Hepatocyte (in vitro differentiated cells): ENCODE results near the gene NRXN2. TPM values are rescaled to one million over a fixed set of nuclear protein-coding genes. Genes with fewer than 3 reads are reported as not detected.
A peak's percentile ranks its signal among the peaks of the same experiment; 100 is the strongest.

Experiments
- DNase-seq: peaks from one replicate; pipeline ENCODE4 v3.0.0-alpha.2; 2016; ENCODE audit warnings: low spot score
- H2AFZ ChIP-seq: fragments of 200-600 bp; sonication (generic); 2 replicates; pipeline ENCODE4 v1.6.0; 2016; ENCODE audit warnings: antibody characterized with exemption, mild to moderate bottlenecking
- H3K27ac ChIP-seq: fragments of 200-600 bp; sonication (generic); 2 replicates; pipeline ENCODE4 v1.5.1; 2016; ENCODE audit warnings: mild to moderate bottlenecking
- H3K27me3 ChIP-seq: fragments of 200-600 bp; sonication (generic); 2 replicates; pipeline ENCODE4 v1.6.1; 2016
- H3K36me3 ChIP-seq: fragments of 200-600 bp; sonication (generic); replicated peaks from 2 replicates; pipeline ENCODE4 v1.5.1; 2016; ENCODE audit warnings: low read depth; ENCODE audit not compliant: insufficient read depth
- H3K4me1 ChIP-seq: fragments of 200-600 bp; sonication (generic); 2 replicates; pipeline ENCODE4 v1.5.1; 2016; ENCODE audit warnings: mild to moderate bottlenecking, moderate library complexity; ENCODE audit not compliant: insufficient read depth
- H3K4me2 ChIP-seq: fragments of 200-600 bp; sonication (generic); 2 replicates; pipeline ENCODE4 v1.6.0; 2016
- H3K4me3 ChIP-seq: fragments of 200-600 bp; sonication (generic); 2 replicates; pipeline ENCODE4 v1.5.1; 2016; ENCODE audit warnings: mild to moderate bottlenecking
- H3K79me2 ChIP-seq: fragments of 200-600 bp; sonication (generic); 2 replicates; pipeline ENCODE4 v1.6.0; 2017; ENCODE audit warnings: mild to moderate bottlenecking
- H3K9me2 ChIP-seq: fragments of 200-600 bp; sonication (generic); replicated peaks from 2 replicates; pipeline ENCODE4 v1.6.0; 2017; ENCODE audit warnings: mild to moderate bottlenecking; ENCODE audit not compliant: insufficient read depth
- H3K9me3 ChIP-seq: fragments of 200-600 bp; sonication (generic); 2 replicates; pipeline ENCODE4 v1.5.1; 2016; ENCODE audit warnings: low read depth, mild to moderate bottlenecking
- H4K20me1 ChIP-seq: fragments of 200-600 bp; sonication (generic); 2 replicates; pipeline ENCODE4 v1.6.0; 2016; ENCODE audit warnings: mild to moderate bottlenecking; ENCODE audit not compliant: insufficient read depth, poor library complexity, severe bottlenecking
- EZH2 ChIP-seq: fragments of 200-600 bp; sonication (generic); IDR thresholded peaks from 2 replicates; pipeline ENCODE4 v1.6.1; 2016; ENCODE audit warnings: antibody characterized with exemption, mild to moderate bottlenecking, borderline replicate concordance
- EZH2phosphoT487 ChIP-seq: fragments of 200-600 bp; sonication (generic); IDR thresholded peaks from one replicate; pipeline ENCODE4 v1.6.1; 2018; ENCODE audit warnings: antibody characterized with exemption, mild to moderate bottlenecking, low read depth, moderate library complexity; ENCODE audit not compliant: unreplicated experiment, severe bottlenecking
- WGBS: methylation state at CpG from one replicate; pipeline ENCODE4 v1.1.6; 2016; ENCODE audit warnings: low lambda C conversion rate; ENCODE audit errors: missing lambda C conversion rate; 5-methylcytosine and 5-hydroxymethylcytosine counted together
- polyA plus RNA-seq: library from polyadenylated mRNA; unstranded; fragments of >200 nt; fragmentation: Nextera tagmentation; extraction: Ambion mirVana; gene quantifications from 2 replicates; pipeline ENCODE4 v1.2.1, GENCODE V29; 2016
- total RNA-seq: library from RNA; depleted of rRNA; stranded (reverse); fragments of >200 nt; gene quantifications from 2 replicates; pipeline ENCODE4 v1.2.3, GENCODE V29; 2014
- TF ChIP-seq, protein P1 (sequence below): fragments of 200-600 bp; sonication (generic); IDR thresholded peaks from 2 replicates; pipeline ENCODE4 v1.5.1; 2016; ENCODE audit warnings: antibody characterized with exemption, mild to moderate bottlenecking; ENCODE audit not compliant: poor library complexity

NRXN2 gene
- total and polyA plus RNA-seq, 2 experiments from 2014 or later = 0.83 to 1.7 TPM

- Histone ChIP-seq H3K27me3 (peaks cover 14% of the 10 kb centered on the region), H3K27ac (no peak overlapping the region), H3K9me2 (no peaks in the 10 kb centered on the region), H2AFZ (no peak overlapping the region), H3K79me2 (no peaks in the 10 kb centered on the region), H3K9me3 (no peaks in the 10 kb centered on the region), H3K4me2 (no peak overlapping the region), H3K4me1 (no peaks in the 10 kb centered on the region), H3K4me3 (no peak overlapping the region), H4K20me1 (no peaks in the 10 kb centered on the region), H3K36me3 (no peaks in the 10 kb centered on the region)
- TF ChIP-seq, protein P1, sequence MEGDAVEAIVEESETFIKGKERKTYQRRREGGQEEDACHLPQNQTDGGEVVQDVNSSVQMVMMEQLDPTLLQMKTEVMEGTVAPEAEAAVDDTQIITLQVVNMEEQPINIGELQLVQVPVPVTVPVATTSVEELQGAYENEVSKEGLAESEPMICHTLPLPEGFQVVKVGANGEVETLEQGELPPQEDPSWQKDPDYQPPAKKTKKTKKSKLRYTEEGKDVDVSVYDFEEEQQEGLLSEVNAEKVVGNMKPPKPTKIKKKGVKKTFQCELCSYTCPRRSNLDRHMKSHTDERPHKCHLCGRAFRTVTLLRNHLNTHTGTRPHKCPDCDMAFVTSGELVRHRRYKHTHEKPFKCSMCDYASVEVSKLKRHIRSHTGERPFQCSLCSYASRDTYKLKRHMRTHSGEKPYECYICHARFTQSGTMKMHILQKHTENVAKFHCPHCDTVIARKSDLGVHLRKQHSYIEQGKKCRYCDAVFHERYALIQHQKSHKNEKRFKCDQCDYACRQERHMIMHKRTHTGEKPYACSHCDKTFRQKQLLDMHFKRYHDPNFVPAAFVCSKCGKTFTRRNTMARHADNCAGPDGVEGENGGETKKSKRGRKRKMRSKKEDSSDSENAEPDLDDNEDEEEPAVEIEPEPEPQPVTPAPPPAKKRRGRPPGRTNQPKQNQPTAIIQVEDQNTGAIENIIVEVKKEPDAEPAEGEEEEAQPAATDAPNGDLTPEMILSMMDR = no peak
- TF ChIP-seq EZH2phosphoT487 (no peak), EZH2 (no peak)
- no peak for DNase-seq
- WGBS = 77% methylated on average over 7 of the region's 7 CpGs
These were observed 4.0 kb upstream of the NRXN2 start for GRCh38 chr11:64726867-64727530.

- no peak for TF ChIP-seq EZH2phosphoT487
- TF ChIP-seq, protein P1 = no peak
- TF ChIP-seq EZH2 = no peak
- peaks cover 21% of the 10 kb centered on the region for H3K27me3 ChIP-seq
- no peak for DNase-seq
- no peaks in the 10 kb centered on the region for H4K20me1 ChIP-seq
- H3K36me3 ChIP-seq = no peaks in the 10 kb centered on the region
- H3K27ac ChIP-seq = no peak overlapping the region
- H2AFZ ChIP-seq = no peak overlapping the region
- no peaks in the 10 kb centered on the region for H3K4me1 ChIP-seq
- H3K9me2 ChIP-seq = no peaks in the 10 kb centered on the region
- H3K9me3 ChIP-seq = no peaks in the 10 kb centered on the region
- no peak overlapping the region for H3K4me3 ChIP-seq
- H3K4me2 ChIP-seq = no peak overlapping the region
- no peaks in the 10 kb centered on the region for H3K79me2 ChIP-seq
- WGBS = 53% methylated on average over 9 of the region's 9 CpGs
These were observed 3.2 kb upstream of the NRXN2 start for GRCh38 chr11:64726211-64726641.

- 76% methylated on average over 7 of the region's 7 CpGs for WGBS
These were observed 2.0 kb upstream of the NRXN2 start for GRCh38 chr11:64724863-64725532.

More at GRCh38 chr11:64724863-64725532, 2.0 kb upstream of the NRXN2 start:
- Histone ChIP-seq H3K4me1 (no peaks in the 10 kb centered on the region), H3K9me3 (no peaks in the 10 kb centered on the region), H3K79me2 (no peaks in the 10 kb centered on the region), H3K36me3 (no peaks in the 10 kb centered on the region), H3K27me3 (peaks cover 23% of the 10 kb centered on the region), H3K27ac (no peak overlapping the region), H3K4me3 (no peak overlapping the region), H2AFZ (no peak overlapping the region), H4K20me1 (no peaks in the 10 kb centered on the region), H3K9me2 (no peaks in the 10 kb centered on the region), H3K4me2 (no peak overlapping the region)
- TF ChIP-seq EZH2phosphoT487 = no peak
- TF ChIP-seq, protein P1 = no peak
- no peak for TF ChIP-seq EZH2
- DNase-seq = peak; percentile 48
